ENCODE measurements around the gene SLC13A3.

DNA sequence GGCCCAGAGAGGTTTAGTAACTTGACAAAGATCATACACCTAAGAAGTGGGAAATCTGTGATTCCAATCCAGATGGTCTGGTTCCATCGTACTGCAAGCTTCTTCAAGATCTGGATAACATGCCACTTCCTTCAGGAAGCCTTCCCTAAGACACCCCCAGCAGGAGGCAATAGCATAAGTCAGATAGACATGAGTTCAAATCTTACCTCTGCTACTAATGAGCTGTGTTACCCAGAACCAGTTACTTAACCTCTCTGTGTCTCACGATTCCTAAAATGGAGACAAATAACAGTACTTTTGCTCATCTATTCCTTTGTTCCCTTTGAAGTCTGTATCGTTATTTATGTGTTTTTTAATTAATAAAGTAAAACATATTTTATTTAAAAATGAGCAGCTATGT is 78.5 kb downstream of the SLC13A3 start:
- TF ChIP-seq, protein P1, sequence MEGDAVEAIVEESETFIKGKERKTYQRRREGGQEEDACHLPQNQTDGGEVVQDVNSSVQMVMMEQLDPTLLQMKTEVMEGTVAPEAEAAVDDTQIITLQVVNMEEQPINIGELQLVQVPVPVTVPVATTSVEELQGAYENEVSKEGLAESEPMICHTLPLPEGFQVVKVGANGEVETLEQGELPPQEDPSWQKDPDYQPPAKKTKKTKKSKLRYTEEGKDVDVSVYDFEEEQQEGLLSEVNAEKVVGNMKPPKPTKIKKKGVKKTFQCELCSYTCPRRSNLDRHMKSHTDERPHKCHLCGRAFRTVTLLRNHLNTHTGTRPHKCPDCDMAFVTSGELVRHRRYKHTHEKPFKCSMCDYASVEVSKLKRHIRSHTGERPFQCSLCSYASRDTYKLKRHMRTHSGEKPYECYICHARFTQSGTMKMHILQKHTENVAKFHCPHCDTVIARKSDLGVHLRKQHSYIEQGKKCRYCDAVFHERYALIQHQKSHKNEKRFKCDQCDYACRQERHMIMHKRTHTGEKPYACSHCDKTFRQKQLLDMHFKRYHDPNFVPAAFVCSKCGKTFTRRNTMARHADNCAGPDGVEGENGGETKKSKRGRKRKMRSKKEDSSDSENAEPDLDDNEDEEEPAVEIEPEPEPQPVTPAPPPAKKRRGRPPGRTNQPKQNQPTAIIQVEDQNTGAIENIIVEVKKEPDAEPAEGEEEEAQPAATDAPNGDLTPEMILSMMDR (IDR thresholded peaks at IDR 0.05), result no peak
- TF ChIP-seq POLR2A (IDR thresholded peaks at IDR 0.05), result no peak
- TF ChIP-seq POLR2AphosphoS5 (IDR thresholded peaks at IDR 0.05), result no peak
- no peak for TF ChIP-seq EP300 (IDR thresholded peaks at IDR 0.05)

Data from suprapubic skin (tissue), 4 donors.